GM19351 (cell line): ENCODE results near the gene LY86.

ENCODE experiments used
- ATAC-seq: cut with Tn5 transposase; IDR thresholded peaks from one replicate; pipeline ENCODE4 v1.9.1; 2021; ENCODE audit warnings: mild to moderate bottlenecking, moderate library complexity; ENCODE audit not compliant: unreplicated experiment

Gene LY86

DNA sequence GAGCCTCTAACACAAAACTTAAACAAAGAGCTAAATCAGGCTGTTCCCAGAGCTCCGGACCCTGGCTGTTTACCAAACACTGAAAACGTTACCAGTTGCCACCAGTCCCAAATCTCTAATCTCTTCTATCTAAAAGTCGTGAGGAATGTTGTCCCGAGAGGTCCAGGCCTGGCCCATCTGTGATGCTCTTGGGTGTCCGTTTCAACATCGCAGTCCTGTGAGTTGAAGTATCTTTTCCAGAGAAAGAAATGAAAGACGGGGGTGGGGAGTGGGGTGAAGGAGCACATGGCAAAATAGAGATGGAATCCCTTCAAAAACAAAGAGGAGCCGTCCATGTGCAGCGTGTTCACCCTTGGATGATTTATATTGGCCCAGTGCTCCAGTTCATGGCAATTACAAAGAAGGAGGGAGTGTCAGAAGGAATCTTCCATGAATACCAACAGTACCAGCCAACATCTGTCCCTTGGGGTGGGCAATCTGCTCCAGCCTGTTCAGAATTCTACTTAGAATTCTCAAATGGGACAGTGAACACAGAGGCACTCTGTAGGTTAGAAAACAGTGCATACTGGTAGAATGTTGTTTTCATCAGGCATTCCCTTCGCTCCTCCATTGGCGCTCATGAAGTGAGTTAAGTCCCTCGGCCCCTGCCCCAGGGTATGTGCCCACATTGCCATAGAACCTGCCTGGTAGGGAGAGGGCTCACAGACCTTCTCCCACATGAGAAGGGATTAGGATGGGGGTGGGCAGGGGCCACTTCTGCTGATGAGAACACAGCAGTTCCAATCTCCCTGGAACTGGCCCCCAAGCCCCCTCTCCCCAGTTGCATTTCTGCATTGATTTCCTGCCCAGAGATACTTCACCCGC is 112.1 kb downstream of the LY86 start:
- no peak for ATAC-seq

DNA sequence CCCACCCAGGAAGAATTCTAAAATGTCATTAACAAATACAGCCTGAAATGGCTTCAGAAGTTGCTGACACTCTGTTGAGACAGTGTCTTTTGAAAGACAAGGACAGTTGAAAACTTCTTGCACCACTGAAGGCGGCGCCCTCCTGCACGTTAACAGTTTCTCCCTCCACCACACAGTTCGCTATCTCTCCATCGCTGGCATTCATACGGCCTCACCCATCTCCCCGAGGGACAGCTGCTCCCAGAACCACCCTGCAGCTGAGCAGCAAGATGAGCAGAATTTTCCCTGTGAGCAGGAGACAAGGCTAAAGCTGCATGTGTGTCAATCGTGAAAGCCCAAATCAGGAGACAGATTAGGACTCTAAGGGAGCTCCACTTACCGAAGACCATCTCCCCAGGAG is 113.3 kb downstream of the LY86 start:
- no peak for ATAC-seq

DNA sequence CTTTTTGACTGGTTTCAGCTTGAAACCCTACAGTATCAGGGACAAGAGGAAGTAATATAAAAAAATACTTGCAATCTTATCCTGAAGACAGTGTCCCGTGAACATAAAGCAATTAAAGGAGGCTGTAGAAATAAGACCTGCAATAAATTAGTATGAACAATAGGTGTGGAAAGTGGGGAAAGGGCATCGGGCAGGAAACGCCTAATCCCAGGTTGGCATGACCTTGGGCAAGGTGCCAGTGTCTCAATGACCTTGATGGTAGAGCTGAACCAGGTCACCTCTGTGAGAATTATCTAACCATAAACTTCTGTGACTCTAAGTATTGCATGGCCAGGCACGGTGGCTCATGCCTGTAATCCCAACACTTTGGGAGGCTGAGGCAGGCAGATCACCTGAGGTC is 115.2 kb downstream of the LY86 start:
- no peak for ATAC-seq
